HL-60 (cell line): ENCODE results near the gene POC1A.

Experiments used
- DNase-seq, 2 experiments: peaks; one replicate each; pipeline ENCODE4 v3.0.0-alpha.2; 2010 to 2020; ENCODE audit warnings: low read depth in 1 of 2, low spot score in 1 of 2
- H3K27ac ChIP-seq: fragments of 250-450 bp; sonication (Bioruptor Pico); replicated peaks from 2 replicates; pipeline ENCODE4 v1.5.1; 2020; ENCODE audit warnings: mild to moderate bottlenecking, moderate library complexity
- H3K27me3 ChIP-seq: fragments of 250-450 bp; sonication (Bioruptor Pico); 2 replicates; pipeline ENCODE4 v1.5.1; 2021; ENCODE audit warnings: mild to moderate bottlenecking, moderate library complexity; ENCODE audit not compliant: insufficient read depth, poor library complexity, severe bottlenecking
- H3K4me3 ChIP-seq: replicated peaks from 2 replicates; pipeline ENCODE4 v1.5.1; 2011; ENCODE audit warnings: mild to moderate bottlenecking, control low read depth, low read length; ENCODE audit not compliant: insufficient read depth
- GABPA ChIP-seq: IDR thresholded peaks from 2 replicates; pipeline ENCODE4 v1.6.1; 2012; ENCODE audit warnings: low read depth
- POLR2AphosphoS5 ChIP-seq: IDR thresholded peaks from 2 replicates; pipeline ENCODE4 v1.6.1; 2012; ENCODE audit warnings: low read depth
- SPI1 ChIP-seq: IDR thresholded peaks from 2 replicates; pipeline ENCODE4 v1.6.1; 2012; ENCODE audit warnings: low read depth, mild to moderate bottlenecking, borderline replicate concordance
- TF ChIP-seq, protein P1 (sequence below): IDR thresholded peaks from 2 replicates; pipeline ENCODE4 v1.6.1; 2012; ENCODE audit warnings: low read depth; ENCODE audit not compliant: insufficient replicate concordance
- TF ChIP-seq, protein P2 (sequence below): IDR thresholded peaks from one replicate; pipeline ENCODE4 v1.5.1; 2011; ENCODE audit warnings: low read length, control low read depth, inconsistent platforms; ENCODE audit not compliant: insufficient read depth

POC1A gene

DNA sequence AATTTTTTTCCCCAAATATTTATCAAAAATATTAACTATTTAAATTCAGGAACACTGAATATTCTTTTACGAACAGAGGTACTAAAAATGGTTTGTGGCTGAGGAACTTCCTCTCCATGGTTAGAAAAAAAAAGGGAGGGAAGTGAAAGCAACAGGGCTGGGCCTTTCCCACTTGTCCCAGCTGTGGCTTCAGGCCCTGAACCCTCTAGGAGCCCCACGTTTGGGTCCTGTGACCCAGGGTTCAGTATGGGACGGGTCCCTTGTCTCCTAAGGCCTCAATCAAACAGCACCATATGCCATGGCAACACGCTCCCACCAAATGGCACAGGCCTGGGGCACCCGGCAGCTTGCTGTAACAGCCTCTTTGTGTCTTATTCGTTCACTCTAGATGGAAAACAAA, 32.4 kb downstream of the POC1A start:
- H3K27me3 ChIP-seq, result no peaks in the 10 kb centered on the region
- DNase-seq, result peak; percentile 47 to 63
- H3K27ac ChIP-seq, result peak overlapping the region; percentile 77
- H3K4me3 ChIP-seq, result no peak overlapping the region
- TF ChIP-seq SPI1, result peak; percentile 86
- TF ChIP-seq, protein P1, sequence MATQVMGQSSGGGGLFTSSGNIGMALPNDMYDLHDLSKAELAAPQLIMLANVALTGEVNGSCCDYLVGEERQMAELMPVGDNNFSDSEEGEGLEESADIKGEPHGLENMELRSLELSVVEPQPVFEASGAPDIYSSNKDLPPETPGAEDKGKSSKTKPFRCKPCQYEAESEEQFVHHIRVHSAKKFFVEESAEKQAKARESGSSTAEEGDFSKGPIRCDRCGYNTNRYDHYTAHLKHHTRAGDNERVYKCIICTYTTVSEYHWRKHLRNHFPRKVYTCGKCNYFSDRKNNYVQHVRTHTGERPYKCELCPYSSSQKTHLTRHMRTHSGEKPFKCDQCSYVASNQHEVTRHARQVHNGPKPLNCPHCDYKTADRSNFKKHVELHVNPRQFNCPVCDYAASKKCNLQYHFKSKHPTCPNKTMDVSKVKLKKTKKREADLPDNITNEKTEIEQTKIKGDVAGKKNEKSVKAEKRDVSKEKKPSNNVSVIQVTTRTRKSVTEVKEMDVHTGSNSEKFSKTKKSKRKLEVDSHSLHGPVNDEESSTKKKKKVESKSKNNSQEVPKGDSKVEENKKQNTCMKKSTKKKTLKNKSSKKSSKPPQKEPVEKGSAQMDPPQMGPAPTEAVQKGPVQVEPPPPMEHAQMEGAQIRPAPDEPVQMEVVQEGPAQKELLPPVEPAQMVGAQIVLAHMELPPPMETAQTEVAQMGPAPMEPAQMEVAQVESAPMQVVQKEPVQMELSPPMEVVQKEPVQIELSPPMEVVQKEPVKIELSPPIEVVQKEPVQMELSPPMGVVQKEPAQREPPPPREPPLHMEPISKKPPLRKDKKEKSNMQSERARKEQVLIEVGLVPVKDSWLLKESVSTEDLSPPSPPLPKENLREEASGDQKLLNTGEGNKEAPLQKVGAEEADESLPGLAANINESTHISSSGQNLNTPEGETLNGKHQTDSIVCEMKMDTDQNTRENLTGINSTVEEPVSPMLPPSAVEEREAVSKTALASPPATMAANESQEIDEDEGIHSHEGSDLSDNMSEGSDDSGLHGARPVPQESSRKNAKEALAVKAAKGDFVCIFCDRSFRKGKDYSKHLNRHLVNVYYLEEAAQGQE, result no peak

DNA sequence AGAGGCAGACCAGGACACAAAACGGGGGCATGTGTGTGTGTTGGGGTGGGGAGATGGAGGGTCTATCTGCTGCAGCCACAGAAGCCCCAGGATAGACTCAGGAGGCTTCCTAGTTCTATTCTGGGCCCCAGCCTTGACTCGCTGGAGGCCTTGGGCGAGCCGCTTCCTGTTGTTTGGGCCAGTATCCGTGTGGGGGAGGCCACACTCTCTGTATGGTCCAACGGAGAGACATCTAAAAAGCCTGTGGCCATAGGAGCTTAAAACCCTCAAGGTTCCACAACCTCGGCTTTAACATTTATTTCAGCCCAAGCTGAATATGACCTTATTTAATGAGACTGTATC, 32.8 kb downstream of the POC1A start:
- Histone ChIP-seq H3K4me3 (no peak overlapping the region), H3K27ac (peak overlapping the region; percentile 77), H3K27me3 (no peaks in the 10 kb centered on the region)
- TF ChIP-seq GABPA, result no peak
- peak; percentile 31; the same call in 1 of the 2 replicates for TF ChIP-seq POLR2AphosphoS5
- TF ChIP-seq SPI1, result no peak
- peak; percentile 58 to 78 for DNase-seq

DNA sequence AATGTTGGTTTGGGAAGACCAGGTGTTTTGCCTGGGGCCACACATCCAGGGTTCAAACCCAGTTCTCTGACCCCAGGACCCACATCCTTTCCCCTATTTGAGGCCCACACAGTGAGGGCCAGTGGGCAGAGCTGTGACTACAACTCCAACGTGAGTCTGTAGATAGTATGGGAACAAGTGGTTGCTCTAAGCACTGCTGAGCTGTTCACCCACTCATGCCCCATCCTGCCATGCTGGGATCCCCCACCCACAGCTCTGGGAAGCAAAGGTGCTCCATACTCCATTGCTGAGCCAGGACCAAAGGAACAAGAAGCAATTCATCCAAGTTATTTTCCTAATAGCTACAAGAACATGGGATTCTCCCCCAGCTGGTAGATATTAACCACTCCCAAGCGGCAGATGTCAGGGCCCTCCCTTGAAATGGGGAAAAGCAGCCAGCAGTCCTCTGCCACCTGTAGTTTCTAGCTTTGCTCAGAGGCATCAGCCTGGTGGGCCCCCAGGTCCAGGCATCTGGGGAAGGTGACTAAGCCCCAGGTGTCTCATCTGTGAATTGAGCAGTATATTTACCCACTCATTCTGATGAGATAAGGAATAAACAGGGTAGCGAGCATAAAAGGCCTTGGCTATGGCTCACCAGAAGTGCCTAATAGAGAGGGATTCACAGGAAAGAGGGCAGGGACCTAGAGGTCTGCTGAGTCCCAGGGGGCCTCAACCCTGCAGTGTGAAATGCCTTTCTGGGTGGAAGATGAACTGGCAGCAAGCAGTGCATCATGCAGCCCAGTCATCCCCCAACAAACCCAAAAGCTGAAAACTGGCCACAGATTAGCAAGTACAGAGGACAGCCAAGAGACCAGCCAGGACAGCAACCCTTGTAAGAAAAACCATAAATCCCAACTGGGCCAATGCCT, 33.4 kb downstream of the POC1A start:
- peak in 1 of 2 experiments; percentile 32 for DNase-seq
- Histone ChIP-seq H3K27ac (peak overlapping the region; percentile 77), H3K27me3 (no peaks in the 10 kb centered on the region), H3K4me3 (no peak overlapping the region)
- TF ChIP-seq, protein P2, sequence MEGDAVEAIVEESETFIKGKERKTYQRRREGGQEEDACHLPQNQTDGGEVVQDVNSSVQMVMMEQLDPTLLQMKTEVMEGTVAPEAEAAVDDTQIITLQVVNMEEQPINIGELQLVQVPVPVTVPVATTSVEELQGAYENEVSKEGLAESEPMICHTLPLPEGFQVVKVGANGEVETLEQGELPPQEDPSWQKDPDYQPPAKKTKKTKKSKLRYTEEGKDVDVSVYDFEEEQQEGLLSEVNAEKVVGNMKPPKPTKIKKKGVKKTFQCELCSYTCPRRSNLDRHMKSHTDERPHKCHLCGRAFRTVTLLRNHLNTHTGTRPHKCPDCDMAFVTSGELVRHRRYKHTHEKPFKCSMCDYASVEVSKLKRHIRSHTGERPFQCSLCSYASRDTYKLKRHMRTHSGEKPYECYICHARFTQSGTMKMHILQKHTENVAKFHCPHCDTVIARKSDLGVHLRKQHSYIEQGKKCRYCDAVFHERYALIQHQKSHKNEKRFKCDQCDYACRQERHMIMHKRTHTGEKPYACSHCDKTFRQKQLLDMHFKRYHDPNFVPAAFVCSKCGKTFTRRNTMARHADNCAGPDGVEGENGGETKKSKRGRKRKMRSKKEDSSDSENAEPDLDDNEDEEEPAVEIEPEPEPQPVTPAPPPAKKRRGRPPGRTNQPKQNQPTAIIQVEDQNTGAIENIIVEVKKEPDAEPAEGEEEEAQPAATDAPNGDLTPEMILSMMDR, result no peak
- no peak for TF ChIP-seq SPI1
- TF ChIP-seq GABPA, result no peak
- TF ChIP-seq, protein P1, result no peak
- TF ChIP-seq POLR2AphosphoS5, result no peak

DNA sequence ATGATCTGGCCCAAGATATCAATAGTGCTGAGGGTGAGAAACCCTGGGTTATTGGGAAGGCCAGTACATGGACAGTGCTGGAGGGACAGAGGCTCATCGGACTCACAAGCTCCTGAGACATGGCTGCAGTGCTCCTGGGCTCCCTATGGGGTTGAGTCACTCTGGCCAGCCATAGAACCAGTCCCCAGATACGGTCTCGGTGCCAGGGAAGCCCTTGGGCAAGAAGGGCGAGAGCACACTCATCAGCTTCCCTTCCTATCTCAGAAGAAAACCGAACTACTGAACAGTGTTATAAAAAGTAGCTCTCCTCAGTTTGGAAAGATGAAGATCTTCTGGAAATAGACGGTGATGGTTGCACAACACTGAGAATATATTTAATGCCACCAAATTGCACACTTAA, 34.4 kb downstream of the POC1A start:
- peak in 1 of 2 experiments; percentile 13 for DNase-seq
- TF ChIP-seq, protein P1, result no peak
- no peak for TF ChIP-seq GABPA
- no peaks in the 10 kb centered on the region for H3K27me3 ChIP-seq
- H3K4me3 ChIP-seq, result no peak overlapping the region
- no peak overlapping the region for H3K27ac ChIP-seq
